Stimulated activated naive CD8-positive, alpha-beta T cell treated with anti-CD3 and anti-CD28 coated beads, Interleukin-15, Interleukin-2, amounts not matched to agents 100 ng/mL and 50 ng/mL, for 24 hours (primary cell): Measurements from ENCODE around the gene PEAR1.

Experiments
- H3K27ac Mint-ChIP-seq: one replicate; pipeline ENCODE4 v1.8.0; 2021; ENCODE audit warnings: mild to moderate bottlenecking, mixed read lengths
- H3K27me3 Mint-ChIP-seq: one replicate; pipeline ENCODE4 v1.8.0; 2021; ENCODE audit warnings: mixed read lengths
- H3K36me3 Mint-ChIP-seq: one replicate; pipeline ENCODE4 v1.8.0; 2021; ENCODE audit warnings: low read depth, mixed read lengths
- H3K4me1 Mint-ChIP-seq: one replicate; pipeline ENCODE4 v1.8.0; 2021; ENCODE audit warnings: low read depth, mixed read lengths
- H3K4me3 Mint-ChIP-seq: one replicate; pipeline ENCODE4 v1.8.0; 2021; ENCODE audit warnings: mild to moderate bottlenecking, mixed read lengths
- H3K9me3 Mint-ChIP-seq: one replicate; pipeline ENCODE4 v1.8.0; 2021; ENCODE audit warnings: mixed read lengths

Gene PEAR1

DNA sequence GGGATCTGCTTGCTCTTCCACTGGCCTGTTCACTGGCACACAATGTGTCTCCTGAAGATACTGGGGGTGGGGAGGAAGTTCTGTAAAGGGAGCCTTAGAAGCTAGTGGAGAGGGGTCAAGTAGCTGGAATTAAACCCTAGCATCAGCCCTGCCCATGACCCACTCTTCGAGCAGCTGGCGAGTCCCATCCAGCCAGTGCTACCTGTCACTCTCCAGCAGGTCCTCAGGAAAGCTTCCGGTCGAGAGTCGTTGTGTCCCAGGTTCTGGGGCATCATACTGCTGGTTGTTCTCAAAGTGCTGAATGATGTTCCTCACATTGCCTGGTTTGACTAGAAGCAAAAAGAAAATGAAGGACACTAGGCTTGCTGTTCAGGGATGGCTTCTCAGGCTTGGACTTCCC is 57.9 kb downstream of the PEAR1 start:
- no peaks in the 10 kb centered on the region for H3K9me3 Mint-ChIP-seq

DNA sequence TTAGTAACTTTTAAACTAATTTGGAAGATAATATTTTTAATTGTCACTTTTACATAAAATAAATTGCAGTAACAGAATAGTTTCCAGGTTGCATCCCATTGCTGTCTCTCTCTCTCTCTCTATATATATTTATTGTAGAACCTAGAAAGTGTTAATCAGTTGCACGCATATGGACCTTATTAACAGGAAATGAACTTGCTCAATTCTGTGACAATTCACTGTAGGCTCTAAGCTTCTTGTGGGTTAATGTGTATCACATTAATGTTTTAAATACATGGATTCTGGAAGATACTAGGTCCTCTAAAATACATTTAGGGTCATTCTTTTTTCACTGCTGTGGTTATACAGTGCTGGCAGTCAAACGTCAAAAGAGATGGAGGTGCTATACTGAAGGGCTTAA is 60.1 kb downstream of the PEAR1 start:
- Mint-ChIP-seq H3K36me3 (peaks cover 12% of the 10 kb centered on the region), H3K27me3 (no peaks in the 10 kb centered on the region), H3K27ac (no peak overlapping the region)

More for the DNA sequence above, 57.9 kb downstream of the PEAR1 start:
- Mint-ChIP-seq H3K4me3 (no peak overlapping the region), H3K27me3 (no peaks in the 10 kb centered on the region), H3K27ac (no peak overlapping the region), H3K36me3 (peaks cover 11% of the 10 kb centered on the region), H3K4me1 (no peaks in the 10 kb centered on the region)

DNA sequence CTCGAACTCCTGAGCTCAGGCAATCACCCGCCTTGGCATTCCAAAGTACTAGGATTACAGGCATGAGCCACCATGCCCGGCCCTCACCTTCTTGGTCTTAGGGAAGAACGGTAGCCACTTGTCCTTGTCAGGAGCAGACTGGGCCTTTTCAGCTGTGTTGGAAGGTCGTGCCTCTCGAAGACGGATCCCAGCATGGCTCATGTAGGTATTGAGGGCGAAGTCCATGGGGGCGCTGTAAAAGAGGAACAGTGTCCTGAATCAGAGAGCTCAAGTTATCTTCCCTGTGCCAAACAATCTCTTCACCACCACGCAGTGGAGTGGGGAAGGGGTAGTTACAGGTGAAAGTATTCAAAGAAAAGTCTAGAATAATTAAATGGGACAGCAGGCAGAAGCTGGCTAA is 62.8 kb downstream of the PEAR1 start:
- Mint-ChIP-seq H3K36me3 (peaks cover 8% of the 10 kb centered on the region), H3K4me3 (no peak overlapping the region), H3K27ac (no peak overlapping the region), H3K4me1 (peaks cover 3% of the 10 kb centered on the region), H3K27me3 (no peaks in the 10 kb centered on the region), H3K9me3 (no peaks in the 10 kb centered on the region)

More for the DNA sequence above, 60.1 kb downstream of the PEAR1 start:
- Mint-ChIP-seq H3K9me3 (no peaks in the 10 kb centered on the region), H3K4me1 (no peaks in the 10 kb centered on the region), H3K4me3 (no peak overlapping the region)

DNA sequence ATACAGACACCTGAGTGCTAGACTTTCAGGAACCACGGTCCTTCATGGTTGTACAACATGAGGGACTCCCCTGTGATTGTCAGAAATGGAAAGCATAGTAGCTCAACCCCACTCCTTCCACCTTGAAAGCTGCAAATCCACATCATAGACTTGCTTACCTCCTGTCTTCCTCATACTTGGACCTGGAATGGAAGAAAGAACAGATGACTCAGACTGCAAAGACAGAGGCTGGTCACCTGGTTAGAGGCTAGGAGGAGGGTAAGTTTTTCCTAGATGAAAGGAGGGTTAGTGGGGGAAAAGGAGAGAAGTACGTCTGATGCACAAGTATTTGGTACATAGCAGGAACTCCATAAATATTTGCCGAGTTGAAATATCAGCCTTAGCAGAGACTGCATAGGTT is 64.1 kb downstream of the PEAR1 start:
- peaks cover 13% of the 10 kb centered on the region for H3K4me1 Mint-ChIP-seq
- H3K27ac Mint-ChIP-seq: no peak overlapping the region
- H3K9me3 Mint-ChIP-seq: no peaks in the 10 kb centered on the region
- H3K4me3 Mint-ChIP-seq: no peak overlapping the region
- H3K27me3 Mint-ChIP-seq: no peaks in the 10 kb centered on the region
- peaks cover 7% of the 10 kb centered on the region for H3K36me3 Mint-ChIP-seq

DNA sequence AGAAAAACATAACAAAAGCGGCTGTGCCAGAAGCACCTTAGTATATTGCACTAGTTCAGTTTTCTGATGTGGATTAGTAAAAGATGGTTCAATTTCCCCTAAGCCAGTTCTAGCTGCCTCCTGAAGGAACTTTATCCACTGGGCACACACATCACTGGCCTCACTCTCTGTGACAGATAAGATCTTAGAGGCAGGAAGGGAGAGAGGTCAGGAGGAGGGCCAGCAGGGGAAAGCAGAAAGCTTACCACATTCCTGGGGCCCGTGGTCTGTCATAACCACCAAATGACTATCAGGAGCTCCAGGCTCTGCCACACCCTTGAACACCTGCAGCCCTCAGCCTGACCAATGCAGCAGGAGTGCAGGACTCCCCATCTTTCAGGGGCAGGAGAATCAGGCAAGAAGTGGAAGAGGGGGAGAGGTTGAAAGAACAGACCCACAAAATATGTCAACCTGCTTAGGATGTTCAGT is 64.8 kb downstream of the PEAR1 start:
- Mint-ChIP-seq H3K4me1 (peaks cover 18% of the 10 kb centered on the region), H3K27me3 (no peaks in the 10 kb centered on the region), H3K4me3 (no peak overlapping the region), H3K27ac (no peak overlapping the region), H3K9me3 (no peaks in the 10 kb centered on the region), H3K36me3 (peaks cover 7% of the 10 kb centered on the region)

DNA sequence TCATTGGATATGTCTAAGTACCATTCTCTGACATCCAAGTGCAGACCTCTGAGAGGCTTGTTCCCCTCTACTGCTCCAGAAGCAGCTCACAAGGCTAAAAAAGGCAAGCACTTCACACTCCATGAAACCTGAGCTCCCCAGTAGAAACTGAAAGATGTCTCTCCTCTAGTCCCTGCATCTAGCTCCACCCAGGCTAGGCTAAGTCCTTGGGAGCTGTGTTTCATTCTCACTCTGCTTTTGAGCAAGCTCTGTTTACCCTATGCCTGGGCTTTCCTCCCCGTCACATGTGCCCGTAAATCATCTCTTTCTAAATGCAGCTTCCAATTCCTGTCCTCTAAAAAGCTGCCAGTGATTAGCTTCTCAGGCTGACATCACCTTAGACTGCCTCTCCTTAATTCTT is 65.9 kb downstream of the PEAR1 start:
- no peaks in the 10 kb centered on the region for H3K9me3 Mint-ChIP-seq
- H3K27me3 Mint-ChIP-seq: no peaks in the 10 kb centered on the region
- no peak overlapping the region for H3K4me3 Mint-ChIP-seq
- H3K4me1 Mint-ChIP-seq: peaks cover 30% of the 10 kb centered on the region
- H3K36me3 Mint-ChIP-seq: peaks cover 7% of the 10 kb centered on the region
- H3K27ac Mint-ChIP-seq: no peak overlapping the region

DNA sequence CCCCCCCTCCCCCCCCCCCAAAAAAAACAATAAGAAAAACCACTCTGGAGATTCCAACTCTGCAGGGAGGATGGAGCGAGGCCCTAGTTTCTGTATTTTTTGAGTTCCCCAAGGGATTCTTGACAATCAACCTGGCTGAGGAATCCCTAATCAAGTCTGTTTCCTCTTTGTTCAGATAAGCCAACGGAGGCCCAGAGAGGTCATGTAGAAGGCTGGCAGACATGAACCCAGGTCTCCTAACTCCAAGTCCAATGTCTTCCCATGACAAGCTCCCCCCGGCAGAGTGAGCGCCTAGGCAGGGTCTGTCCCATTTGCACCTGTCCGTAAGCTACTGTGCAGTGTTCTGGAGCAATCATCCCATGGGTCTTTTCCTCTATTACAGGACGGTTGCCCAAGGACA is 66.4 kb downstream of the PEAR1 start:
- Mint-ChIP-seq H3K36me3 (peaks cover 7% of the 10 kb centered on the region), H3K9me3 (no peaks in the 10 kb centered on the region), H3K27me3 (no peaks in the 10 kb centered on the region), H3K4me3 (no peak overlapping the region), H3K27ac (no peak overlapping the region), H3K4me1 (peaks cover 31% of the 10 kb centered on the region)

DNA sequence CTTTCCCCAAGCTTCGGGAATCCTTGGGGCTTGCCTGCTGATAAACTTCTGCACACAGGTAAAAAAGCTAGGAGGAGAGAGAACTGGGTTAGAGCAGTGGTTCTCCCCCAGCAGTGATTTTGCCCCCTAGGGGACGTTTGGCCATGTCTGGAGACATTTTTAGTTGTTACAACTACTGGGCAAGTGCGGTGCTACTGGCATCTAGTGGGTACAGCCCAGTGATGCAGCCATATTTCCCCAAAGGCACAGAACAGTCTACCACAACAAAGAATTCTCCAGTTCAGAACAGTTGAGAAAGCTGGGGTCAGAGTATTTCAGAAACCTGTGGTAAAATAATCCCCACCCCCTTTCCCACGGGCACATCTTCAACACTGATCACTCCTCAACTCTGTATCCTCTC is 68.2 kb downstream of the PEAR1 start:
- Mint-ChIP-seq H3K9me3 (no peaks in the 10 kb centered on the region), H3K36me3 (no peaks in the 10 kb centered on the region), H3K27ac (no peak overlapping the region), H3K27me3 (no peaks in the 10 kb centered on the region), H3K4me3 (no peak overlapping the region), H3K4me1 (peaks cover 31% of the 10 kb centered on the region)

DNA sequence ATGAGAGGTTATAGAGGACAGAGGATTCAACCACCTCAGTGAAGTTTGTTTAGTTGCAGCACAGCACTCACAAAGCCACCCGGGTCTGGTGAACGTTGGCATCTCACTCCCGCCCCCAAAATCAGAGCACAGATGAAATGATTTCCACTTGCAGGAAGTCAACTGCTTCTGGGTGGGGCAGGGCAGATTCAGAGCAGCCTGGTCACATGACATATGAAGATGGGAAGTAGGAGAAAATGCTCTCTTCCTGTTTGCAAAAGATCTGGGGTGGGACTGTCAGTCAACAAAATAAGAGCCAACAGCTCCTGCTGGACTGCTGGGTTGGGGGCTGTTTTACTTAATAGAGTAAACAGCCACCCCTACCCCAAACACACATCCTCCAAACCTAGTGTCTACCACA is 70.1 kb downstream of the PEAR1 start:
- H3K36me3 Mint-ChIP-seq: no peaks in the 10 kb centered on the region
- H3K4me3 Mint-ChIP-seq: peak overlapping the region; percentile 58
- H3K27me3 Mint-ChIP-seq: peaks cover 4% of the 10 kb centered on the region
- no peaks in the 10 kb centered on the region for H3K9me3 Mint-ChIP-seq
- peak overlapping the region; percentile 67 for H3K27ac Mint-ChIP-seq
- H3K4me1 Mint-ChIP-seq: peaks cover 31% of the 10 kb centered on the region

DNA sequence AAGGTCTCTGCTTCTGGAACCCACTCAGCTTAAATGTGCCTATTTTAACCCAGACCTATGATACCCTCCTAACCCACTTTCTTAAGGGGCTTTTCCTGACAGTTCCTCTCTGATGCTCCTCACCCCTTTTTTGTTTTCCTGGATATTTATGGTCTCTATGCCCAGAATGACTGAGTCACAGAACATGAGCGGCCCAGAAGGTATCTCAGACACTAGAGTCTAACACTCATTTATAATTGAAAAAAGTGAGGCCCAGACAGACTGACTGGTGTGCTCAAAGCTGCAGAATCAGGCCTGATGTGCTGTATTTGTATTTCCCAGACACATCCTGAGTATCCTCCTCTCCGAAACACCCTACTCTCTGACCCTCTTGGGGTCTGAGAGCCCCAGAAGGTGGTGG is 70.9 kb downstream of the PEAR1 start:
- Mint-ChIP-seq H3K36me3 (no peaks in the 10 kb centered on the region), H3K27me3 (peaks cover 4% of the 10 kb centered on the region), H3K27ac (peak overlapping the region; percentile 18), H3K4me1 (peaks cover 29% of the 10 kb centered on the region), H3K4me3 (no peak overlapping the region), H3K9me3 (no peaks in the 10 kb centered on the region)
